HG03135 (cell line): ENCODE measurements around the gene DEXI.
A peak's percentile ranks its signal among the peaks of the same experiment; 100 is the strongest.
"Not testable (repeated sequence)": the region's sequence is repeated elsewhere in the genome, so short reads cannot be mapped to it uniquely, and the experiment has no call there.

Source experiments
- ATAC-seq: cut with Tn5 transposase; IDR thresholded peaks from one replicate; pipeline ENCODE4 v1.9.1; 2021; ENCODE audit warnings: mild to moderate bottlenecking, moderate library complexity; ENCODE audit not compliant: unreplicated experiment

Gene DEXI

DNA sequence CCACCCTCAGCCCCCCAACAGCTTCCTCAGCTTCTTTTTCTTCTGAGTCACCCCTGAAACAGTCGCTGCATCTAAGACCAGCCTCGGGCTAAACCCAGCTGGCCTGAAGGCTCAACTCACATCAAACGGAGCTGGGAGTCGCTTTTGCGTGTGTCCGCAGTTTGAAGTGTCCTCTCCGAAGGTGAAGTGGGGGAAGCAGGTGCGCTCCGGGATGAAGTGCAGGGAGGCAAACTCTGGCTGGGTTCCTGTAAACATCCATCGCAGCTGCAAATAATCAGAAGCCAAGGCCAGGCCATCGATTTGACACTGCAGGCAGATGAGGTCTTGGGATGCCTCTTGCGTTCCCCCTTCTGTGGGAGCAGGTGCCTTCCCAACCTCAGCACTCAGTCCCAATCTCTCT lies 13.2 kb downstream of the DEXI start:
- not testable (repeated sequence) for ATAC-seq

DNA sequence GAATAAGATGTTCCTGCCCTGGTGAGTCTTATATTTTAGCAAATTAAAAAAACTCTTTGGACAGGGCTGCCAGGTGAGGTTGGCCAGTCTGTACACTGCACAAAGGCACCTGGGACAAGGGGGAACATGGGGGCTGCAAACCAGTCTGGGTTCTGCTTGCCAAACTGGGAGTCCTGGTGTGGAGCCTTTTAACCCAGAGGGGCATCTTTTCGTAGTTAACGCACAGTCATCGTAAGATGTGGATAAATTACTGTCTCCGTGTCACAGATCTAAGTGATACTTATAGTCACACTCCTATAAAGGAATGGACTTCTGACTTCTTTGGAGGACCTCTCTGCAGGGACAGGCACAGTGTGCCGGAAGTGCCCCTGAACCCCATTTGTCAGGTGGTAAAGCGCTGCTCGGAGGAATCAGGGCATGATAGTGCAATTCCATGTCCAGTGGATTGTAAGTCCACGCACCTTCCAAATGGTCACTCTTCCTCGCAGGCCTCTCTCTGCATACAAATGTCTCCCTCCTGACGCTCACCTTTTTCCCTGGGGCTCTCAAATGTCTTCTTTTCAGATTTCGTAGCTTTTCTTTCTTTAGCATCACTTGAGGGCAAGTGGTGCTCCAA lies 14.7 kb downstream of the DEXI start:
- ATAC-seq = no peak

DNA sequence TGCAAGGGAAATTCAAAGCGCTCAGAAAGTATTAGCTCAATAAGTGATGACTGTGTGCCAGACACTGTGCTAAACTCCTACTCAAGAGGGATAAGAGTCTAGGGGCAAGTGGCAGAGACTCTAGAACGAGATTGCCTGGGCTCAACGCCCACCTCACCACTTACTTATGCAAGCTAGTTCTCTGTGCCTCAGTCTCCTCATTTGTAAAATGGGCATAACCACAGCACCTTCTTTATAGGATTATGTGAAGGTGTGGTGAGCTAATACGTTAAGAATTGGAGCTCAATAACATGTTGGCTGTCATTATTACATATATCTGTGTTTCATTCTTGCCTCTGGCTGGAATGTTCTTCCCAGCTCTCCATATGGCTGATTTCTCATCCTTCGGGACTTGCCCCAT lies 15.4 kb downstream of the DEXI start:
- ATAC-seq = no peak

DNA sequence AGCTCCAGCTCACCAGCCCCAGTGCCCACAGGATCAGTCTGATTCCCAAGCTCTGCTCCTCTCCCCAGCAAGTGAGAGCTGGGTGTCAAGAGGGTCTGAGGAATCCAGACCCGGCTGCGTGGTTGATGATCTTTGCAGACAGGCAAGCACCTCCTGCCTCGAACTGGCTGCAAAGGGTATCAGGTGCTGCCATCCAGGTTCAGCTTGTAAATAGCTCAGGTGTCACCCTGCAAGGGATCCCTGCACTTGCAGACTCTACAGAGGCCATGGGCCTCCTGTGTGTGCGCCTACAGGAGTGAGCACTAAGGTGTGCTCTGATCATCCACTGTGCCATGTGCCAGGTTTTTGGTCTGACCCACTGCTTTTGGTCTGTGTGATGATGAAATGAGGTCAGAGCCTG lies 16.2 kb downstream of the DEXI start:
- ATAC-seq = no peak

DNA sequence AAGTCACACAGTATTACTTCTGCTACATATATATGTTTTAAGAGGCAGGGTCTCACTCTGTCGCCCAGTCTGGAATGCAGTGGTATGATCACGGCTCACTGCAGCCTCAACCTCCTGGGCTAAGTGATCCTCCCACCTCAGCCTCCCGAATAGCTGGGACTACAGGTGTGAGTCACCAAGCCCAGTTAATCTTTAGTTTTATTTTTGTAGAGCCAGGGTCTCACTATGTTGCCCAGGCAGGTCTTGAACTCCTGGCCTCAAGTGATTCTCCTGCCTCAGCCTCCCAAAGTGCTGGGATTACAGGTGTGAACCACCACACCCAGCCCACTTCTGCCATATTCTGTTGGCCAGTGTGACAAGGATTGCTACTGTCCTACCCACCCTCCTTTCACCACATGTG lies 17.0 kb downstream of the DEXI start:
- ATAC-seq = not testable (repeated sequence)

DNA sequence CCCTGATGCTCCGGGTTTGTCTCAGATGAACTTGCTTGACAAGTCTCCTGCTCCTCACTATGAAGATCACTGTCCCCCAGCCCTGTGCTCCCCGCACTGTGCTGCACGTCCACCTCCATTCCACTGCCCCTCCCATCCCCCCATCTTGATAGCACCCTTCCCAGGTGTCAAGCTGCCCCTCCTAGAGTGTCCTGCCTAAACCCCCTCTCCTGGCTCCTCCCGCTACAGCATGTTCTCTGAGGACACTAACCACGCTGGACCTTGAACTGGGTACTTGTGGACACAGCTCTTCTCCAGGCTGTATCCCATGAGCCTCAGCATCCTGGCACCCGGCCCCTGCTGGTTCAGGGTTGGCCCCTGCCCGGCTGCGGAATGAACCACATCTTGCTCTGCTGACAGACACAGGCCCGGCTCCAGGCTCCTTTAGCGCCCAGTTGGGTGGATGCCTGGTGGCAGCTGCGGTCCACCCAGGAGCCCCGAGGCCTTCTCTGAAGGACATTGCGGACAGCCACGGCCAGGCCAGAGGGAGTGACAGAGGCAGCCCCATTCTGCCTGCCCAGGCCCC lies 18.5 kb downstream of the DEXI start:
- ATAC-seq = no peak

DNA sequence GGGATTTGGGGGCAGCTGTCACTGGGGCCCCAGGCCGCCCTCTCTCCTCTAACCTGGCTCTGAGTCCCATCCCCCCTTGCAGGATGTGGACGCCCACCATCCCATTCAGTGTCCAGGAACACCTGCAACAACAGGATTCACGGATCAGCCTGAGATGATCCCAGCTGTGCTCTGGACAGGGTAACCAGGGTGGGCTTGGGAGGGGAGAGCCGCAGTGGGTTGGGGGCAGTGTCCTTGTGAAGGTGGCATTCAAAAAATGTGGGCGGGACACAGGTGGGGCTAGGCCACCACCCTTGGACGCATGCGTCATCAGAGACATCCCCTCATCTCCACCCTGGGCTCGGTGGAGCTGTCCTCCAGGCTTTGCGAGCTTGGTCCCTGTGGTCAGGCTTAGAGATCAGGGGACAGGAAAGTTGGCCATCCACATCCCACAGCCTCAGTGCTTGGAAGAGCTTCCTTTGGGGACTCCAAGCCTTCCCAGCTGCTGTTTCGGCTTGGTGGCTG lies 19.1 kb downstream of the DEXI start:
- ATAC-seq = no peak

DNA sequence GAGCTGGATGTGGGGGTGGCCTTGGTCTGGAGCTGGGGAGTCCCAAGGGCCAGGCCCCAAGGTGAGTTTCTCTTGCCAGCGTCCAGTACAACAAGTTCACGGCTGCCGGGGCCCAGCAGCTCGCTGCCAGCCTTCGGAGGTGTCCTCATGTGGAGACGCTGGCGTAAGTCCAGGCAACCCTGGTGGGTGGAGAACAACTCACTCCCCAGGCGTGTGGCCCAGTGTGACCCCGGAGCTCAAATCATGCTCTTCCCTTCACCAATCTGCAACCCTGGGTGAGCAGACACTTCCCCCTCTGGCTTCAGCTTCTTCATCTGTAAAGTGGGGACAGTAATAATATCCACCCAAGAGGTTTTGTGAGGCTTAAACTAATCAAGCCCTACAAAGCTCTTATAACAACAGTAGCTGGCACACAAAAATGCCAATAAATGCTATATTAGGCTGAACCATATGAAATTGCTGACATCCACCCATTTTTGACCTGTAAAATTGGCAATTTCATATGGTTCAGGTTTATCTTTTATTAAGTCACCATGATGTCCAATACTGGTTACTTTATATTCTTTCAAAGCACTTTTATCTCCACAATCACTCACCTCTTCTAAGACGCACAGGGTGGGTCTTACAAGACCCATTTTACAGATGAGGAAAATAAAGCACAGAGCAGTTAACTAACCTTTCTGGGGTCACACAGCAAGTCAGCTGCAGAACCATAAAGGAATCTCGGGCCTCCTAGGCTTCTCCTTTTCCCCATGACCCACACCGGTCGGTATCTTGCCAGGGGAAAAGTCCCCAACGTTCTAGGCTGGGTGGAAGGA lies 19.7 kb downstream of the DEXI start:
- ATAC-seq = no peak

DNA sequence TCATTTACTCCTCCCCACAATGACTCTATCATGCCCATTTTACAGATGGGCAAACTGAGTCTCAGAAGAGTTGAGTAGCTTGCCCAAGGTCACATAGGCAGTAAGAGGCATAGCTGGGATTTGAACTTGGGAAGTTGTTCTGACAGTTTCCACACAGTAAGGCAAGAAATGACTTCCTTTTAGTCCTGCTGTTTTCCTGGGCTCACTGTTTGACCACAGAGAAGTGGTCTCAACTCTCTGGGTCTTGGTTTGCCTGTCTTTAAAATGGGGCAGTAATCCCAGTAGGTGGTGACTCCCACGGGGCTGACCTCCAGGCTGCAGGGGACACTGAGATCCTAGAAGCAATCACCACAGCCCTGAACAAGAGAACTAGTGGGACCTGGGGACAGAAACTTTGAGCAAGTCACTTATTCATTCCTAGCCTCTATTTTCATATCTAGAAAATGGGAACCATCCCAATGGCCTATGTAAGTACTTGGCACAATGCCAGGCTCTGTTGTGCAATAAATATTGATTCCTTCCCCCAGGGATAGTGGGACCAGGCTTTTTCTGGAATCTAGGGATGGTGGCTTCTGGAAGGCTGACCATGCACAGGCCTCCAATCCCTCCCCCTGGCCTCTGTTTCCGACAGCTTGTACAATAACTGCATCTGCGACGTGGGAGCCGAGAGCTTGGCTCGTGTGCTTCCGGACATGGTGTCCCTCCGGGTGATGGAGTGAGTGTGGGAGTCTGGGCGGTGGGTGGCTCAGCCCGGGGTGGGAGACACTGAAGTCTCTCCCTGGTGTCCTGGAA lies 20.5 kb downstream of the DEXI start:
- ATAC-seq = no peak

DNA sequence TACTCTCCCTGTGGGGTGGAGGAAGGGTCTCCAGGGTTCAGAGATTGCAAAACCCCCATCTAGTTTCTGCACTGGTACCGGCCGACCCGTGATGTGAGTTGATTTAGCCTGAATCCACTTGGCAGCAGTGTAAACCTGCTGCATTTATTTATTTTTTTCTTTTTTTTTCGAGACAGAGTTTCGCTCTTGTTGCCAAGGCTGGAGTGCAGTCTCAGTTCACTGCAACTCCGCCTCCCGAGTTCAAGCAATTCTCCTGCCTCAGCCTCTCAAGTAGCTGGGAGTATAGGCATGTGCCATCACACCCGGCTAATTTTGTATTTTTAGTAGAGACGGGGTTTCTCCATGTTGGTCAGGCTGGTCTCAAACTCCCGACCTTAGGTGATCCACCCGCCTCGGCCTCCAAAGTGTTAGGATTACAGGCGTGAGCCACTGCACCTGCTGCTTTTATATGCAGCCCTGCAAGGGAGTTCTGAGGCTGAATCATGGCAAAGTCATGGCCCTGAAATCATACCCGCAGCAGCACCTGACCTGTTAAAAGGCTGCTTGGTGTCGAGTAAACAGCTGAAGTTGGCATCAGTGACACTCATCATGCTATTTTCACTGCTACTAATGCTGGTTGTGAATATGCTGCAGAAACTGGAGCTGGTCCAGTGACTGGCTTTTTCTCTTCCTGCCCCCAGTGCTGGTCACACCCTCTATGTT lies 21.4 kb downstream of the DEXI start:
- ATAC-seq = no peak

DNA sequence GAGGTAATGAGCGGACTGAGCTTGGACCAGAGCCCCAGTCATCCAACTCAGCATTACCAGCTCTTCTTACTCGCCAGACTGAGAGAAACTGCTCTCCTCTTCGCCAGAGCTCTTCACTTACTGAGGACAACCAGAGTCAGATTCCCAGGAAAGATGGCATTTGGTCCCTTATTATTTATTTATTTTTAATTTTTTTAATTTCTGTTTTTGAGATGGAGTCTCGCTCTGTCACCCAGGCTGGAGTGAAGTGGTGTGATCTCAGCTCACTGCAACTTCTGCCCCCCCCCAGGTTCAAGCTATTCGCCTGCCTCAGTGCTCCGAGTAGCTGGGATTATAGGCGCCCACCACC lies 23.3 kb downstream of the DEXI start:
- no peak for ATAC-seq

DNA sequence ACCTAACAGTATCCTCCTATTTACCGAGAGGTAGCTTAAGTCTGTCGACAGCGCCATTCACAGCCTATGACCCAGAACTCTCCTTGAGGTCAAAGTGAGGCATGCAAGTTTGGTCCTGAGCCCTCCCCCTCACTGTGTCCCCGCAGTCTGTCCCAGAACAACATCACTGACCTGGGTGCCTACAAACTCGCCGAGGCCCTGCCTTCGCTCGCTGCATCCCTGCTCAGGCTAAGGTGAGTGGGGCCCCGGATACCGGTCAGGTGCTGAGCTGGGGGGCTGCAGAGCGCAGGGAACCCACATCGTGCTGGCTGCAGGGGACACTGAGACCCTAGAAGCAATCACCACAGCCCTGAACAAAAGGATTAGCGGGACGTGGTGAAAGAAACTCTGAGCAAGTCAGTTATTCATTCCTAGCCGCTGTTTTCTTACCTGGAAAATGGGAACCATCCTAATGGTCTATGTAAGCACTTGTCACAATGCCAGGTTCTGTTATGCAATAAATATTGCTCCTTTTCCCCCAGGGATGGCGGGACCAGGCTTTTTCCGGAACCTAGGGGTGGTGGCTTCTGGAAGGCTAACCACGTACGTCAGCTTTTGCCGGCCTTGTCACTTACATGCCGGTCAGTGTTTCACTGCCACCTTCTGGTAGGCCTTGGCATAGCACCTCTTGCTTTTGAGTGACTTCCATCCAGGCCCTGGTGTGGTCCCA lies 23.8 kb downstream of the DEXI start:
- ATAC-seq = peak; percentile 52

DNA sequence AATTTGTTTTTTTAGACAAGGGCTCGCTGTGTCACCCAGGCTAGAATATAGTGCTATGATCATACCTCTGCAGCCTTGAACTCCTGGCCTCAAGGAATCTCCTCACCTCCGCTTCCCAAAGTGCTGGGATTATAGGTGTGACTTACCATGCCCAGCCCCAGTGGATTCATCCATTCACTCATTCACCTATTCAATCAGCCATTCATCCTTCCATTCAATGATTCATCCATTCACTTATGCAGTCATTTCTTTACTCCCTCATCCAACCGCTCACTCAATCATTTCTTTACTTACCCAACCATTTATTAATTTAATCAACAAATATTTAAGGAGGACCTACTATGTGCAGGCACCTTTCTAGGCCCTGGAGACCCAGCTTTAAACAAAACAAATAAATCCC lies 25.7 kb downstream of the DEXI start:
- no peak for ATAC-seq

DNA sequence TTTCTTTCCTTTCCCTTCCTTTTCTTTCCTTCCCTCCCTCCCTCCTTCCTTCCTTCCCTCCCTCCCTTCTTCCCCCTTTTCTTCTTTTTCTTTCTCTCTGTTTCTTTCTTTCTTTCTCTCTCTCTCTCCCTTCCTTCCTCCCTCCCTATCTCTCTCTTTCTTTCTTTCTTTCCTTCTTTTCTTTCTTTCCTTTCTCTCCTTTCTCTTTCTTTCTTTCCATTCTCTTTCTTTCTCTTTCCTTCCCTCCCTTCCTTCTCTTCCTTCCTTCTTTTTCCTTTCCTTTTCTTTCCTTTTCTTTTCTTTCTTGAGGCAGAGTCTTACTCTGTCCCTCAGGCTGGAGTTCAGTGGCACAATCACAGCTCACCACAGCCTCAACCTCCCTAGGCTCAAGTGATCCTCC lies 31.0 kb downstream of the DEXI start:
- ATAC-seq = no peak

DNA sequence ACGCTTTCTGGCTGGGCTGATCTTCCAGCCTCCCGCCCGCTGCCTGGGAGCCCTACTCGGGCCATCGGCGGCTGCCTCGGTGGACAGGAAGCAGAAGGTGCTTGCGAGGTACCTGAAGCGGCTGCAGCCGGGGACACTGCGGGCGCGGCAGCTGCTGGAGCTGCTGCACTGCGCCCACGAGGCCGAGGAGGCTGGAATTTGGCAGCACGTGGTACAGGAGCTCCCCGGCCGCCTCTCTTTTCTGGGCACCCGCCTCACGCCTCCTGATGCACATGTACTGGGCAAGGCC lies 34.6 kb downstream of the DEXI start:
- no peak for ATAC-seq

DNA sequence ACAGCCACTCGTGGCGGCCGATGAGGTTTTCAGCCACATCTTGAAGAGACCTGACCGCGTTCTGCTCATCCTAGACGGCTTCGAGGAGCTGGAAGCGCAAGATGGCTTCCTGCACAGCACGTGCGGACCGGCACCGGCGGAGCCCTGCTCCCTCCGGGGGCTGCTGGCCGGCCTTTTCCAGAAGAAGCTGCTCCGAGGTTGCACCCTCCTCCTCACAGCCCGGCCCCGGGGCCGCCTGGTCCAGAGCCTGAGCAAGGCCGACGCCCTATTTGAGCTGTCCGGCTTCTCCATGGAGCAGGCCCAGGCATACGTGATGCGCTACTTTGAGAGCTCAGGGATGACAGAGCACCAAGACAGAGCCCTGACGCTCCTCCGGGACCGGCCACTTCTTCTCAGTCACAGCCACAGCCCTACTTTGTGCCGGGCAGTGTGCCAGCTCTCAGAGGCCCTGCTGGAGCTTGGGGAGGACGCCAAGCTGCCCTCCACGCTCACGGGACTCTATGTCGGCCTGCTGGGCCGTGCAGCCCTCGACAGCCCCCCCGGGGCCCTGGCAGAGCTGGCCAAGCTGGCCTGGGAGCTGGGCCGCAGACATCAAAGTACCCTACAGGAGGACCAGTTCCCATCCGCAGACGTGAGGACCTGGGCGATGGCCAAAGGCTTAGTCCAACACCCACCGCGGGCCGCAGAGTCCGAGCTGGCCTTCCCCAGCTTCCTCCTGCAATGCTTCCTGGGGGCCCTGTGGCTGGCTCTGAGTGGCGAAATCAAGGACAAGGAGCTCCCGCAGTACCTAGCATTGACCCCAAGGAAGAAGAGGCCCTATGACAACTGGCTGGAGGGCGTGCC lies 35.1 kb downstream of the DEXI start:
- ATAC-seq = no peak

DNA sequence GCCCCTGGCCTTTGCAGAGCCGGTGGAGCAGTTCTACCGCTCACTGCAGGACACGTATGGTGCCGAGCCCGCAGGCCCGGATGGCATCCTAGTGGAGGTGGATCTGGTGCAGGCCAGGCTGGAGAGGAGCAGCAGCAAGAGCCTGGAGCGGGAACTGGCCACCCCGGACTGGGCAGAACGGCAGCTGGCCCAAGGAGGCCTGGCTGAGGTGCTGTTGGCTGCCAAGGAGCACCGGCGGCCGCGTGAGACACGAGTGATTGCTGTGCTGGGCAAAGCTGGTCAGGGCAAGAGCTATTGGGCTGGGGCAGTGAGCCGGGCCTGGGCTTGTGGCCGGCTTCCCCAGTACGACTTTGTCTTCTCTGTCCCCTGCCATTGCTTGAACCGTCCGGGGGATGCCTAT lies 35.8 kb downstream of the DEXI start:
- no peak for ATAC-seq

DNA sequence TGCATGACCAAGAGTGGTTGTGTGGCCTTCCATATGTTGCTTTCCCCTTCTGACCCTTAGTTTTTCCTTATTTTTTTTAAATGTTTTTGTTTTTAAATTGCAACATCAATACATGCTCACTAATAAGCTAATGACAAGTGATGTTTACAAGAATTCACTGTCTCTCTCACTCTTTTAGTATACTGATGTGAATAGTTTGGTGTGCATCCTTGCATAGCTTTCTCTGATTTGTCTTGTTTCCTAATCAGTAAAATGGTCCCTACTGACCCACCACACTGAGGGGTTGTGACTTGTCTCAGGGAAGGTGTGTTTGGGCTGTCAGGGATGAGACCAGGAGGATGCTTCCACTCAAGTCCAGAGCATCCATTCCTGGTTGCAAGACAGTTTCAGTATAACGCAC lies 39.3 kb downstream of the DEXI start:
- ATAC-seq = no peak

DNA sequence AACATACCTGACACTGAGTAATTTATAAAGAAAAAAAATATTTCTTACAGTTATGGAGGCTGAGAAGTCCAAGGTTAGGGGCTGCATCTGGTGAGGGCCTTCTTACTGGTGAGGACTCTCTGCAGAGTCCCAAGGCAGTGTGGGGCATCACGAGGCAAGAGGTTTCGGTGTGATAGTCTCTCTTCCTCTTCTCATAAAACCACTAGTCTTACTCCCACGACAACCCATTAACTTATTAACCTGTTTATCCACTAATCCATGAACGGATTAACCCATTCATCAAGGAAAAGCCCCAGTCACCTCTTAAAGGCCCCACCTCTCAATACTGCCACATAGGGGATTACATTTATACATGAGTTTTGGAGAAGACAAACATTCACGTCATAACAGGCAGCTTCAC lies 45.1 kb downstream of the DEXI start:
- peak; percentile 64 for ATAC-seq

DNA sequence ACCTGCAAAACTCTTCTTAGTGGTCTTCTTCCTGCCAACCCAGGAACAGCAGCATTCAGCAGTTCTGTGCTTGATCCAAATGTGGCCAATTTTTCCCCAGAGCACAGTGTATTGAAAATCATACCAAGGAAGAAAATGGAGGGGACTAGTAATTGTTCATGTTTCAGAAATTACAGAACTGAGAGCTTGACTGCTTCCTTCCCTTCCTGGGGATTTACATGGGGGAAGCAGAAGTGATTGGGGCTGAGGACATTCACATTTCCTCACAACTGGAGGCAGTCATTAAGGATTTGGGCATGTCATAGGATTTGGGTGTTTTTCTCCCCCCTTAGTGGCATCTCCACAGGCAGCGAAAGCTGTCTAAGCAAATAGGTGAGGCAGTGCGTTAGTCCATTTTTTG lies 45.5 kb downstream of the DEXI start:
- ATAC-seq = no peak
